Renal cortical epithelial cell (primary cell): ENCODE results near the gene ACTG1. TPM values are rescaled to one million over a fixed set of nuclear protein-coding genes. Genes with fewer than 3 reads are reported as not detected.

Source experiments
- DNase-seq: peaks from one replicate; pipeline ENCODE4 v3.0.0-alpha.2; 2011; ENCODE audit warnings: low read depth
- total RNA-seq: library from RNA; depleted of rRNA; stranded (reverse); fragments of >200 nt; gene quantifications from 2 replicates; pipeline ENCODE4 v1.2.3, GENCODE V29; 2014

The ACTG1 gene
- total RNA-seq, 1 donor from 2014 or later = 6,713 TPM

- no peak for DNase-seq
Measured at GRCh38 chr17:81518113-81518784, 5.7 kb upstream of the ACTG1 start.

- no peak for DNase-seq
Measured at GRCh38 chr17:81517339-81518112, 4.9 kb upstream of the ACTG1 start.

GRCh38 chr17:81517009-81517338, 4.4 kb upstream of the ACTG1 start:
- DNase-seq = no peak

- no peak for DNase-seq
Measured at GRCh38 chr17:81516439-81516838, 3.8 kb upstream of the ACTG1 start.

GRCh38 chr17:81515530-81516041, 3.0 kb upstream of the ACTG1 start:
- DNase-seq = no peak

- DNase-seq = no peak
Measured at GRCh38 chr17:81514739-81515529, 2.3 kb upstream of the ACTG1 start.

- DNase-seq = no peak
Measured at GRCh38 chr17:81514489-81514738, 1.8 kb upstream of the ACTG1 start.

GRCh38 chr17:81513753-81514488, 1.3 kb upstream of the ACTG1 start:
- DNase-seq = peak; percentile 36

GRCh38 chr17:81513372-81513752, 763 bp upstream of the ACTG1 start:
- no peak for DNase-seq

- no peak for DNase-seq
Measured at GRCh38 chr17:81511804-81512561, 616 bp downstream of the ACTG1 start.

GRCh38 chr17:81511554-81511803, 1.1 kb downstream of the ACTG1 start:
- DNase-seq = no peak

- no peak for DNase-seq
Measured at GRCh38 chr17:81510785-81511553, 1.6 kb downstream of the ACTG1 start.

GRCh38 chr17:81509972-81510784, 2.4 kb downstream of the ACTG1 start:
- no peak for DNase-seq

GRCh38 chr17:81509207-81509971, 3.2 kb downstream of the ACTG1 start:
- peak; percentile 34 for DNase-seq

- peak; percentile 57 for DNase-seq
Measured at GRCh38 chr17:81508639-81509206, 3.9 kb downstream of the ACTG1 start.

GRCh38 chr17:81503619-81504018, 9.0 kb downstream of the ACTG1 start:
- DNase-seq = no peak

- no peak for DNase-seq
Measured at GRCh38 chr17:81502471-81503017, 10.1 kb downstream of the ACTG1 start.

- no peak for DNase-seq
Measured at GRCh38 chr17:81500047-81500446, 12.6 kb downstream of the ACTG1 start.

- no peak for DNase-seq
Measured at GRCh38 chr17:81499601-81499970, 13.0 kb downstream of the ACTG1 start.
